GM18498 (cell line): Measurements from ENCODE around the gene FARP2.
A peak's percentile ranks its signal among the peaks of the same experiment; 100 is the strongest.
"Not testable (repeated sequence)": the region's sequence is repeated elsewhere in the genome, so short reads cannot be mapped to it uniquely, and the experiment has no call there.

Experiments used
- ATAC-seq: cut with Tn5 transposase; IDR thresholded peaks from one replicate; pipeline ENCODE4 v1.9.1; 2021; ENCODE audit warnings: mild to moderate bottlenecking, moderate library complexity; ENCODE audit not compliant: unreplicated experiment

The FARP2 gene

GRCh38 chr2:241514986-241515737 lies 159.1 kb downstream of the FARP2 start:
- peak; percentile 61 for ATAC-seq

- no peak for ATAC-seq
Measured at GRCh38 chr2:241516520-241516965, 160.5 kb downstream of the FARP2 start.

GRCh38 chr2:241517297-241517696 lies 161.2 kb downstream of the FARP2 start:
- no peak for ATAC-seq

GRCh38 chr2:241519669-241520068 lies 163.6 kb downstream of the FARP2 start:
- ATAC-seq = no peak

- no peak for ATAC-seq
Measured at GRCh38 chr2:241522477-241522876, 166.4 kb downstream of the FARP2 start.

GRCh38 chr2:241525818-241526780 lies 170.0 kb downstream of the FARP2 start:
- ATAC-seq = not testable (repeated sequence)

- ATAC-seq = no peak
Measured at GRCh38 chr2:241530571-241530970, 174.5 kb downstream of the FARP2 start.

- ATAC-seq = no peak
Measured at GRCh38 chr2:241531161-241531722, 175.2 kb downstream of the FARP2 start.

GRCh38 chr2:241532168-241532567 lies 176.1 kb downstream of the FARP2 start:
- no peak for ATAC-seq

- no peak for ATAC-seq
Measured at GRCh38 chr2:241532733-241533601, 176.9 kb downstream of the FARP2 start.

- ATAC-seq = no peak
Measured at GRCh38 chr2:241534293-241534692, 178.2 kb downstream of the FARP2 start.

GRCh38 chr2:241534701-241535375 lies 178.8 kb downstream of the FARP2 start:
- no peak for ATAC-seq

GRCh38 chr2:241535871-241536655 lies 180.0 kb downstream of the FARP2 start:
- ATAC-seq = no peak

- no peak for ATAC-seq
Measured at GRCh38 chr2:241538838-241539615, 182.9 kb downstream of the FARP2 start.

GRCh38 chr2:241539616-241540374 lies 183.7 kb downstream of the FARP2 start:
- no peak for ATAC-seq

GRCh38 chr2:241540401-241540770 lies 184.3 kb downstream of the FARP2 start:
- ATAC-seq = no peak

- no peak for ATAC-seq
Measured at GRCh38 chr2:241540771-241541561, 184.9 kb downstream of the FARP2 start.
